DND-41 (cell line): Measurements from ENCODE around the gene SPTLC1.
"Not testable (repeated sequence)": the region's sequence is repeated elsewhere in the genome, so short reads cannot be mapped to it uniquely, and the experiment has no call there.

ENCODE experiments used
- ATAC-seq: fragments of 200-7000 bp; cut with Tn5 transposase; 3 replicates; pipeline ENCODE4 v1.9.1; 2021; ENCODE audit warnings: low read depth; ENCODE audit not compliant: insufficient read depth
- DNase-seq: peaks from one replicate; pipeline ENCODE4 v3.0.0-alpha.2; 2020
- H2AFZ ChIP-seq: 2 replicates; pipeline ENCODE4 v1.6.0; 2012; ENCODE audit warnings: low read depth, low read length
- H3K27ac ChIP-seq: 2 replicates; pipeline ENCODE4 v1.5.1; 2012; ENCODE audit warnings: low read length, inconsistent platforms
- H3K27me3 ChIP-seq: fragments of 200-600 bp; sonication (generic); 2 replicates; pipeline ENCODE4 v1.6.0; 2012; ENCODE audit warnings: low read length, mild to moderate bottlenecking, inconsistent platforms; ENCODE audit not compliant: insufficient read depth, poor library complexity
- H3K36me3 ChIP-seq: 2 replicates; pipeline ENCODE4 v1.5.1; 2012; ENCODE audit warnings: low read length, inconsistent platforms; ENCODE audit not compliant: insufficient read depth
- H3K4me1 ChIP-seq: 2 replicates; pipeline ENCODE4 v1.5.1; 2012; ENCODE audit warnings: mild to moderate bottlenecking, low read length; ENCODE audit not compliant: insufficient read depth
- H3K4me2 ChIP-seq: 2 replicates; pipeline ENCODE4 v1.6.0; 2012; ENCODE audit warnings: mild to moderate bottlenecking, moderate library complexity, low read length, inconsistent platforms; ENCODE audit not compliant: insufficient read depth
- H3K4me3 ChIP-seq, 2 experiments: fragments of 200-600 bp in 1 of 2; shearing (Covaris generic) in 1 of 2; 2 replicates each; pipeline ENCODE4 v1.5.1; 2012 to 2016; ENCODE audit warnings: inconsistent platforms in 2 of 2, low read length in 2 of 2, mild to moderate bottlenecking in 2 of 2, low read depth in 1 of 2, moderate library complexity in 1 of 2
- H3K79me2 ChIP-seq: 2 replicates; pipeline ENCODE4 v1.6.0; 2012; ENCODE audit warnings: low read length, inconsistent platforms; ENCODE audit not compliant: insufficient read depth
- H3K9ac ChIP-seq: 2 replicates; pipeline ENCODE4 v1.6.0; 2012; ENCODE audit warnings: low read depth, mild to moderate bottlenecking, inconsistent platforms, low read length, moderate library complexity
- H3K9me3 ChIP-seq: 2 replicates; pipeline ENCODE4 v1.5.1; 2012; ENCODE audit warnings: low read length, moderate library complexity, mild to moderate bottlenecking, inconsistent platforms; ENCODE audit not compliant: insufficient read depth, severe bottlenecking
- H4K20me1 ChIP-seq: 2 replicates; pipeline ENCODE4 v1.6.0; 2012; ENCODE audit warnings: low read length; ENCODE audit not compliant: insufficient read depth
- EZH2 ChIP-seq: IDR thresholded peaks from 3 replicates; pipeline ENCODE4 v1.6.1; 2012; ENCODE audit warnings: borderline replicate concordance, low read depth, mild to moderate bottlenecking, moderate library complexity, low read length, inconsistent platforms; ENCODE audit not compliant: severe bottlenecking
- TF ChIP-seq, protein P1 (sequence below): IDR thresholded peaks from 2 replicates; pipeline ENCODE4 v1.5.1; 2012; ENCODE audit warnings: borderline replicate concordance, low read length, moderate library complexity, mild to moderate bottlenecking; ENCODE audit not compliant: poor library complexity, severe bottlenecking; ENCODE audit errors: extremely low read depth

The SPTLC1 gene

DNA sequence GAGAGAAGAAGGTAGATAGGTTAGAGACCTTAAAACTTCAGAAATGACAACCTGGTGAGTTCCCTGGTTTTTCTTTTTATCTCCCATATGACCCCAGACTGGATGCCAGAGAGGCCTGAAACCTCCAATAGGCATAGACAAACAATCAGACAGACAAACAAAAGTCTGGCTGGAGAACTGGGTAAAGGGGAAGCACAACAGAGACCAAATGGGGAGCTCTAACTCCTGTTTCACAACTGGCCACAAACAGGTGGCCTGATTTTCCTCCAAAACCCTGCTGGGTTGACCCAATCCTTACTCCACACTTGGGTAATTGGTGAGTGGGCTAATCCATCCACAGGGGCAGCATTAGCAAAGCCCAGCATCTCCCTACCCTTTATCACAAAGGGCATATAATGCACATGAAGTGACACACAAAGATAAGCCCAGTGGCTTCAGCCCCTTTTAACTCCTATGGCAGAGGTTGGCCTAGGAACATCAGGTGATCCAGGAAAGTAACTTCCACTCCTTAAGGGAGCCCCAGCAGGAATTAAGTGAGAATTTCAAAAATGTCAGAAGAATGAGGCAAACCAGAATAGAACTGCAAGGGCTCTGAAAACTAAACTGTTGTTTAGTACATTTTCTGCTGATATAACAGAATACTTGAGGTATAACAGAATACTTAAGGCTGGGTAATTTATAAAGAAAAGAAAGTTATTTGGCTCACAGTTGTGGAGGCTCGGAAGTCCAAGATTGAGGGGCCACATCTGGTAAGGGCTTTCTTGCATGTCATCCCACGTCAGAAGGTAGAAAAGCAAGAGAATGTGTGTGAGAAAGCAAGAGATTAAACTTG is 104.3 kb downstream of the SPTLC1 start:
- H4K20me1 ChIP-seq: no peaks in the 10 kb centered on the region
- H3K27me3 ChIP-seq: no peaks in the 10 kb centered on the region
- H3K9ac ChIP-seq: no peak overlapping the region
- H3K4me2 ChIP-seq: no peak overlapping the region
- TF ChIP-seq, protein P1, sequence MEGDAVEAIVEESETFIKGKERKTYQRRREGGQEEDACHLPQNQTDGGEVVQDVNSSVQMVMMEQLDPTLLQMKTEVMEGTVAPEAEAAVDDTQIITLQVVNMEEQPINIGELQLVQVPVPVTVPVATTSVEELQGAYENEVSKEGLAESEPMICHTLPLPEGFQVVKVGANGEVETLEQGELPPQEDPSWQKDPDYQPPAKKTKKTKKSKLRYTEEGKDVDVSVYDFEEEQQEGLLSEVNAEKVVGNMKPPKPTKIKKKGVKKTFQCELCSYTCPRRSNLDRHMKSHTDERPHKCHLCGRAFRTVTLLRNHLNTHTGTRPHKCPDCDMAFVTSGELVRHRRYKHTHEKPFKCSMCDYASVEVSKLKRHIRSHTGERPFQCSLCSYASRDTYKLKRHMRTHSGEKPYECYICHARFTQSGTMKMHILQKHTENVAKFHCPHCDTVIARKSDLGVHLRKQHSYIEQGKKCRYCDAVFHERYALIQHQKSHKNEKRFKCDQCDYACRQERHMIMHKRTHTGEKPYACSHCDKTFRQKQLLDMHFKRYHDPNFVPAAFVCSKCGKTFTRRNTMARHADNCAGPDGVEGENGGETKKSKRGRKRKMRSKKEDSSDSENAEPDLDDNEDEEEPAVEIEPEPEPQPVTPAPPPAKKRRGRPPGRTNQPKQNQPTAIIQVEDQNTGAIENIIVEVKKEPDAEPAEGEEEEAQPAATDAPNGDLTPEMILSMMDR: no peak
- TF ChIP-seq EZH2: no peak
- H3K9me3 ChIP-seq: no peaks in the 10 kb centered on the region
- H3K79me2 ChIP-seq: no peaks in the 10 kb centered on the region
- H3K36me3 ChIP-seq: no peaks in the 10 kb centered on the region
- no peak overlapping the region for H3K27ac ChIP-seq
- H2AFZ ChIP-seq: no peak overlapping the region
- DNase-seq (no peak), ATAC-seq (no peak)
- H3K4me1 ChIP-seq: no peaks in the 10 kb centered on the region
- H3K4me3 ChIP-seq: no peak overlapping the region

GRCh38 chr9:92010253-92010652 is 105.0 kb downstream of the SPTLC1 start:
- not testable (repeated sequence) for H3K79me2 ChIP-seq, ATAC-seq, DNase-seq, H3K27me3 ChIP-seq, H2AFZ ChIP-seq, H3K9ac ChIP-seq, H4K20me1 ChIP-seq, H3K4me3 ChIP-seq, H3K36me3 ChIP-seq, H3K9me3 ChIP-seq, H3K4me2 ChIP-seq, H3K27ac ChIP-seq, H3K4me1 ChIP-seq

- Histone ChIP-seq H3K79me2 (no peaks in the 10 kb centered on the region), H3K4me1 (no peaks in the 10 kb centered on the region), H3K4me3 (no peak overlapping the region), H3K9me3 (no peaks in the 10 kb centered on the region), H3K4me2 (no peak overlapping the region), H2AFZ (no peak overlapping the region), H3K27ac (no peak overlapping the region), H3K36me3 (no peaks in the 10 kb centered on the region), H3K27me3 (no peaks in the 10 kb centered on the region), H4K20me1 (no peaks in the 10 kb centered on the region), H3K9ac (no peak overlapping the region)
- no peak for DNase-seq
- no peak for TF ChIP-seq EZH2
- TF ChIP-seq, protein P1: no peak
- no peak for ATAC-seq
Observed at GRCh38 chr9:92008041-92008440, 107.2 kb downstream of the SPTLC1 start.

- Histone ChIP-seq H2AFZ (no peak overlapping the region), H3K27me3 (no peaks in the 10 kb centered on the region), H3K4me1 (no peaks in the 10 kb centered on the region), H4K20me1 (no peaks in the 10 kb centered on the region), H3K36me3 (no peaks in the 10 kb centered on the region), H3K9ac (no peak overlapping the region), H3K9me3 (no peaks in the 10 kb centered on the region), H3K27ac (no peak overlapping the region), H3K79me2 (no peaks in the 10 kb centered on the region), H3K4me3 (no peak overlapping the region), H3K4me2 (no peak overlapping the region)
- DNase-seq (no peak), ATAC-seq (no peak)
- TF ChIP-seq, protein P1: no peak
- no peak for TF ChIP-seq EZH2
Observed at GRCh38 chr9:92004045-92004392, 111.2 kb downstream of the SPTLC1 start.
